Neural cell (in vitro differentiated cells): ENCODE results near the gene PLEKHA4.

Experiments used
- CTCF ChIP-seq: fragments of 450-650 bp; IDR thresholded peaks from 2 replicates; pipeline ENCODE4 v1.5.1; 2014; ENCODE audit warnings: antibody characterized with exemption, mild to moderate bottlenecking, moderate library complexity; ENCODE audit not compliant: poor library complexity, severe bottlenecking
- EP300 ChIP-seq: fragments of 450-650 bp; conservative IDR thresholded peaks from 2 replicates; pipeline ENCODE4 v1.6.1; 2014; ENCODE audit warnings: antibody characterized with exemption, mild to moderate bottlenecking, moderate library complexity; ENCODE audit not compliant: poor library complexity, severe bottlenecking
- MXI1 ChIP-seq: fragments of 450-650 bp; conservative IDR thresholded peaks from 2 replicates; pipeline ENCODE4 v1.6.1; 2014; ENCODE audit warnings: antibody characterized with exemption, mild to moderate bottlenecking; ENCODE audit not compliant: poor library complexity, severe bottlenecking
- POLR2AphosphoS5 ChIP-seq: IDR thresholded peaks from 2 replicates; pipeline ENCODE4 v1.6.1; 2012
- TAF1 ChIP-seq: IDR thresholded peaks from 2 replicates; pipeline ENCODE4 v1.6.1; 2012; ENCODE audit warnings: low read depth

GRCh38 chr19:48845384-48845783 lies 23.0 kb downstream of the PLEKHA4 start:
- TF ChIP-seq CTCF (no peak), MXI1 (no peak), EP300 (no peak), POLR2AphosphoS5 (no peak), TAF1 (no peak)
